Natural killer cell treated with Interleukin-12 subunit alpha and Interleukin-12 subunit beta and Interleukin-15 and Interleukin-18, amount 100 ng/mL, for 72 hours (primary cell): Measurements from ENCODE around the gene TMEM89. TPM values are rescaled to one million over a fixed set of nuclear protein-coding genes. Genes with fewer than 3 reads are reported as not detected.

Experiments
- ATAC-seq, 2 donors: fragments of 150-1000 bp; cut with Tn5 transposase in 1 of 2; sonication (Bioruptor Pico), chemical (Tn5 transposase) in 1 of 2; 2 replicates each; pipeline ENCODE4 v1.10.0; 2021
- DNase-seq: peaks from one replicate; pipeline ENCODE4 v3.0.0; 2022; ENCODE audit warnings: low spot score
- H3K27ac Mint-ChIP-seq, 2 donors: 1 replicate in 1 of 2; 2 replicates in 1 of 2; pipeline ENCODE4 v1.8.0; 2022; ENCODE audit warnings: mixed read lengths in 2 of 2, mild to moderate bottlenecking in 1 of 2, moderate library complexity in 1 of 2
- H3K27me3 Mint-ChIP-seq, 2 donors: 1 replicate in 1 of 2; 2 replicates in 1 of 2; pipeline ENCODE4 v1.8.0; 2022; ENCODE audit warnings: mixed read lengths in 2 of 2
- H3K36me3 Mint-ChIP-seq: one replicate; pipeline ENCODE4 v1.8.0; 2022; ENCODE audit warnings: mixed read lengths
- H3K4me1 Mint-ChIP-seq, 2 donors: 1 replicate in 1 of 2; 2 replicates in 1 of 2; pipeline ENCODE4 v1.8.0; 2022; ENCODE audit warnings: low read depth in 2 of 2, mixed read lengths in 2 of 2, mild to moderate bottlenecking in 1 of 2
- H3K4me3 Mint-ChIP-seq: one replicate; pipeline ENCODE4 v1.8.0; 2022; ENCODE audit warnings: mixed read lengths
- H3K9me3 Mint-ChIP-seq: 2 replicates; pipeline ENCODE4 v1.8.0; 2022; ENCODE audit warnings: mixed read lengths
- total RNA-seq, 2 donors: library from RNA; stranded (reverse); gene quantifications; one replicate each; pipeline ENCODE4 v1.2.3, GENCODE V29; 2022

Gene TMEM89
- total RNA-seq, 2 donors from 2014 or later = not detected

DNA sequence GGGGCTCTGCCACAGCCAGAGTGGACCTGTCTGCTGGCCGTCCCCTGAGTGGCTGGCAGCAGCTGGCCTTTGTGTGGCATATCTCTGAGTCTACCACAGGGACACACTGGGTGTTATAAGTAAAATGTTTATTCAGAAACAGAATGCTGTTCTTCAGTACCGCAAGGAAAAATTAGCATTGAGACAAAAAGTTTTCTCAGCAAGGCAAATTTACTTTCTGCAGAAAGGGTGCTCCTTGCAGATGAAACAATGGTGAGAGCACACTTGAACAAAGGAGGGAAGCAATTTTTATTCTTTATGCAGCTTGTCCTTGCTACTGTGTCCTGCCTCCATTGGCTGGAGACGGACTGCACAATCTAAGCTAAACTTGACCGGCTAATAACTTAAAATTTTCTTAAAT lies 4.0 kb downstream of the TMEM89 start:
- peak; percentile 44 for DNase-seq
- H3K27me3 Mint-ChIP-seq = peaks cover 0 to 2% of the 10 kb centered on the region in 2 donors
- ATAC-seq = no peak
- peaks cover 8 to 9% of the 10 kb centered on the region in 2 donors for H3K4me1 Mint-ChIP-seq
- no peak overlapping the region for H3K4me3 Mint-ChIP-seq
- H3K9me3 Mint-ChIP-seq = no peaks in the 10 kb centered on the region
- H3K27ac Mint-ChIP-seq = no peak overlapping the region
- peaks cover 5% of the 10 kb centered on the region for H3K36me3 Mint-ChIP-seq

- H3K4me1 Mint-ChIP-seq = peaks cover 9 to 12% of the 10 kb centered on the region in 2 donors
- peaks cover 0 to 2% of the 10 kb centered on the region in 2 donors for H3K27me3 Mint-ChIP-seq
- peaks cover 5% of the 10 kb centered on the region for H3K36me3 Mint-ChIP-seq
- ATAC-seq (peak; percentile 37 to 48), DNase-seq (peak; percentile 37)
- H3K4me3 Mint-ChIP-seq = no peak overlapping the region
- H3K9me3 Mint-ChIP-seq = no peaks in the 10 kb centered on the region
- peak overlapping the region; percentile 34 to 80 for H3K27ac Mint-ChIP-seq
These were observed 7.5 kb downstream of the TMEM89 start for GRCh38 chr3:48614044-48614443.

DNA sequence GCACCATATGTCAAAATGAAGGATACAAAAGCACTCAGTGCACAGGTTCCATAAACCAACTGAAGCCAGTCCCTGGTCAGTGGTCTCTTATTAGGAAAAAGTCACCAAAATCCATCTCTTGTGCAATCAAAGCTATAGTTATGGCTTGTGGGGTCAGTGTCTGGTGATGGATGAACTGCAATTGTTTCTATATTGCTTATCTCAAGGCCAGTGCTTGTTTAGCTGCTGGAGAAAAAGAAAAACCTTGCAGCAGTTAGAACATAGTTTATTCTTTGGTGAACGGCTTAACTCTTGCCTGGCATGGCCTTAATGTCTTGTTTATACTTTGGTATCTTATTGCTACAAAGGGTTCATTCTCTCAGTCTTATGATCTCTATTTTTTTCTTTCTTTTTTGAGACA lies 9.3 kb downstream of the TMEM89 start:
- no peak for ATAC-seq
- Mint-ChIP-seq H3K36me3 (peaks cover 7% of the 10 kb centered on the region), H3K4me1 (peaks cover 22% of the 10 kb centered on the region in 2 donors), H3K27ac (no peak overlapping the region), H3K27me3 (peaks cover 0 to 2% of the 10 kb centered on the region in 2 donors), H3K9me3 (no peaks in the 10 kb centered on the region), H3K4me3 (no peak overlapping the region)
- no peak for DNase-seq

DNA sequence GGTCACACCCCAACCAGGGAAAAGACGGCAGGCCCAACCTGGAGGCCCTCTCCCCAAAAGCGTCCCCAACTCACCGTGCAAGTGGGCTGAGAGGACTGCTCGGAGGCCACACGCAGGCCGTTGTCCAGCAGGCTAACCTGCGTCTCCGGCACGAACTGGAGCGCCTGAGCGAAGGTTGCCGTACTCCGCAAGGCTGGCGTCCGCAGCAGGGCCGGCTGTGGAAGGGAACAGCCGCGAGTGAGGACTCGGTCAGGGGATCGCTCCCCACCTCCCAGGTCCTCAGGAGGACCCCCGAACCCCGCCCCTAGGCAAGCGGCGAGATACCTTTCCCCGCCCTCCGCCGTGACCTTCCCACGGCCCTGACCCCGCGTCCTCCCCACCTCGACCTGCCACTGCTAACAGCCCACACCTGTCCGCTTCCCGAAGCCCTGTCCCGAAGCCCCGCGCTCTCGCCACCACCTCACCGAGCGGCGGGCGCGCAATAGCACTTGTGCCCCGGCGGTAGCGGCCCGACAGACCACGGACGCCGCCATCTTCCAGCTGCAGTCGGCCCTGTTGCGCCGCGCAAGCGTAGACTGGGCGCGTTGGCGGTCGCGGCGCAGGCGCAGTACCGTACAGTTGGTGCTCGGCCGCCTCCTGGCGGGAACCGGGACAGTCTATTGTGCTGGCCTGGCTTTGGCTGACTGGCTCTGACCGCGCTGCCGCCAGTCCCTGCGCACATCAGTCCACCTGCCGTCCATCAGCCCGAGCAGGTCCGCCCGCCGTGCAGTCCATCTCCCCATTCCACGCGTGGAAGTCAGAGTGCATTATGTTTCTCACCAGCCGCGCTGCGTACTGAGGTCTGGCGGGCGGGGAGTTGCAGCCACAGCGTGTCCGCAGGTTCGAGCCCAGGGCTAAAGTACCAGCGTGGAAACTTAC lies 12.2 kb downstream of the TMEM89 start, which contains the start of gene UQCRC1:
TSS of gene UQCRC1 (minus strand) at position 559 of the 918 bp plus-strand sequence. CDS start at position 533, 26 bp downstream.
- H3K9me3 Mint-ChIP-seq = no peaks in the 10 kb centered on the region
- H3K27ac Mint-ChIP-seq = peak within 1 kb of the TSS; percentile 81 to 93
- DNase-seq (peak; percentile 94), ATAC-seq (peak; percentile 99)
- H3K4me1 Mint-ChIP-seq = peaks cover 20 to 25% of the 10 kb centered on the region in 2 donors
- peaks cover 0 to 2% of the 10 kb centered on the region in 2 donors for H3K27me3 Mint-ChIP-seq
- peaks cover 6% of the 10 kb centered on the region for H3K36me3 Mint-ChIP-seq
- peak within 1 kb of the TSS; percentile 94 for H3K4me3 Mint-ChIP-seq

GRCh38 chr3:48607519-48607918 lies 14.1 kb downstream of the TMEM89 start:
- peaks cover 13 to 18% of the 10 kb centered on the region in 2 donors for H3K4me1 Mint-ChIP-seq
- peak overlapping the region; percentile 94 for H3K4me3 Mint-ChIP-seq
- peak overlapping the region in 1 of 2 donors; percentile 93 for H3K27ac Mint-ChIP-seq

GRCh38 chr3:48601622-48601994 lies 20.0 kb downstream of the TMEM89 start:
- peaks cover 10% of the 10 kb centered on the region for H3K36me3 Mint-ChIP-seq
- H3K4me3 Mint-ChIP-seq = no peak overlapping the region
- no peak overlapping the region for H3K27ac Mint-ChIP-seq
- H3K4me1 Mint-ChIP-seq = peaks cover 0 to 7% of the 10 kb centered on the region in 2 donors
- H3K27me3 Mint-ChIP-seq = no peaks in the 10 kb centered on the region
- no peak for ATAC-seq
- H3K9me3 Mint-ChIP-seq = no peaks in the 10 kb centered on the region
- DNase-seq = no peak

More at GRCh38 chr3:48607519-48607918, 14.1 kb downstream of the TMEM89 start:
- ATAC-seq = no peak
- H3K27me3 Mint-ChIP-seq = no peaks in the 10 kb centered on the region
- H3K36me3 Mint-ChIP-seq = peaks cover 13% of the 10 kb centered on the region
- no peaks in the 10 kb centered on the region for H3K9me3 Mint-ChIP-seq
- no peak for DNase-seq

DNA sequence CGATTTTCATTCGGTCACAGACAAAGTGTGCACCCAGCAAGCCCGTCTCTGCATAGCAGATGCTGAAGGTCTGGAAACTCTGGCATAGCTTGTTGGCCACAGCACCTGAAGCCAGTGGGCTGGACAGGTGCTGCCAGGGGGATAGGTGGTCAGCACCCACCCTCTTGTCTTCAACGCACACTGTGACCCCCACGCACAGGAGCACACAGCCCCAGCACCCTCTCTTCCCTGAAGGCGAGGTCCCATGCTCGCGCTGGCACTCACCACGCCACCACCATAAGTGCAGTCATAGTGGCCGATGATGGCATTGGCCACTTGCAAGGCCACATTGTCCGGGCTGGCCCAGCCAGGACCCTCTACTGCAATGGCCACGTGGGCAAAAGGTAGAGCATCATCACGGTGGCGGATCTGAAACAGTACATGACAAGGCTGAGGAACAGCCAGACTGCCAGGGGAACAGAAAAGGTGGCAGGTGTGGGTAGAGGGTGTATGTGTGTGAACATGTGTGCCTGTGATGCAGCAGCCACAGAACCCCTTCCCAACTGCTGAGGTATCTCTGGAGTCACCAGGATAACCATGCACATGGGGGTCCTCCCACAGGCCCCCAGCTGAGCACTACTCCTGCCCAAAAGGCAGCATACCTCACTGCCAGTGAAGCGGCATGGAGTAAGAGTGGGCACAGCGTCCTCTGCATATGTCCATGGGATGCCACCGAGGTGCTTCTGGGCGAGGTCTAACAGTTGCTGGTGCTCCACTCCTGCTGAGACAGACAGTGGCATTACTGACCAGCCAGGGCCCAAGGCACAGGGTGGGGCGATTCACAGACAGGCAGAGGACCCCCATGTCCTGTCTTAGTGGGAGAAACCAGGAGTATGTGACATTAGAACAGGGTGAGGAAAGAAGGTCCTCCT lies 20.6 kb downstream of the TMEM89 start:
- Mint-ChIP-seq H3K27me3 (peaks cover 0 to 4% of the 10 kb centered on the region in 2 donors), H3K4me3 (no peak overlapping the region), H3K36me3 (peaks cover 10% of the 10 kb centered on the region), H3K27ac (no peak overlapping the region), H3K4me1 (peaks cover 0 to 10% of the 10 kb centered on the region in 2 donors), H3K9me3 (no peaks in the 10 kb centered on the region)
- ATAC-seq (no peak), DNase-seq (peak; percentile 48)

GRCh38 chr3:48599509-48600285 lies 21.9 kb downstream of the TMEM89 start:
- Mint-ChIP-seq H3K4me3 (no peak overlapping the region), H3K36me3 (peaks cover 10% of the 10 kb centered on the region), H3K27ac (no peak overlapping the region), H3K9me3 (no peaks in the 10 kb centered on the region), H3K4me1 (peaks cover 0 to 11% of the 10 kb centered on the region in 2 donors), H3K27me3 (peaks cover 0 to 6% of the 10 kb centered on the region in 2 donors)
- peak; percentile 35 for DNase-seq
- no peak for ATAC-seq

- peaks cover 0 to 6% of the 10 kb centered on the region in 2 donors for H3K27me3 Mint-ChIP-seq
- no peak overlapping the region for H3K4me3 Mint-ChIP-seq
- no peak overlapping the region for H3K27ac Mint-ChIP-seq
- peaks cover 10% of the 10 kb centered on the region for H3K36me3 Mint-ChIP-seq
- H3K9me3 Mint-ChIP-seq = no peaks in the 10 kb centered on the region
- no peak for ATAC-seq
- DNase-seq = peak; percentile 53
- H3K4me1 Mint-ChIP-seq = peaks cover 0 to 8% of the 10 kb centered on the region in 2 donors
These were observed 22.5 kb downstream of the TMEM89 start for GRCh38 chr3:48599077-48599501.

GRCh38 chr3:48598323-48599076 lies 23.1 kb downstream of the TMEM89 start:
- Mint-ChIP-seq H3K27ac (no peak overlapping the region), H3K4me3 (no peak overlapping the region), H3K9me3 (no peaks in the 10 kb centered on the region), H3K36me3 (peaks cover 10% of the 10 kb centered on the region), H3K4me1 (peaks cover 0 to 8% of the 10 kb centered on the region in 2 donors), H3K27me3 (peaks cover 0 to 6% of the 10 kb centered on the region in 2 donors)
- peak; percentile 45 for DNase-seq
- ATAC-seq = no peak

GRCh38 chr3:48597408-48597800 lies 24.2 kb downstream of the TMEM89 start:
- Mint-ChIP-seq H3K4me3 (no peak overlapping the region), H3K9me3 (no peaks in the 10 kb centered on the region), H3K27ac (no peak overlapping the region), H3K36me3 (peaks cover 2% of the 10 kb centered on the region), H3K27me3 (peaks cover 0 to 9% of the 10 kb centered on the region in 2 donors), H3K4me1 (peaks cover 0 to 8% of the 10 kb centered on the region in 2 donors)
- no peak for ATAC-seq
- DNase-seq = peak; percentile 57

- no peak overlapping the region for H3K27ac Mint-ChIP-seq
These were observed 24.7 kb downstream of the TMEM89 start for GRCh38 chr3:48596676-48597407.

More at GRCh38 chr3:48596676-48597407, 24.7 kb downstream of the TMEM89 start:
- ATAC-seq (no peak), DNase-seq (peak; percentile 52)
- H3K36me3 Mint-ChIP-seq = no peaks in the 10 kb centered on the region
- H3K9me3 Mint-ChIP-seq = no peaks in the 10 kb centered on the region
- peaks cover 0 to 8% of the 10 kb centered on the region in 2 donors for H3K4me1 Mint-ChIP-seq
- no peak overlapping the region for H3K4me3 Mint-ChIP-seq
- peaks cover 0 to 9% of the 10 kb centered on the region in 2 donors for H3K27me3 Mint-ChIP-seq
